LNCAP (cell line): ENCODE measurements around the gene SORBS1.

Source experiments
- TF ChIP-seq, protein P1 (sequence below): fragments of 450-650 bp; IDR thresholded peaks from 2 replicates; pipeline ENCODE4 v1.5.1; 2017; ENCODE audit warnings: mild to moderate bottlenecking

SORBS1 gene

DNA sequence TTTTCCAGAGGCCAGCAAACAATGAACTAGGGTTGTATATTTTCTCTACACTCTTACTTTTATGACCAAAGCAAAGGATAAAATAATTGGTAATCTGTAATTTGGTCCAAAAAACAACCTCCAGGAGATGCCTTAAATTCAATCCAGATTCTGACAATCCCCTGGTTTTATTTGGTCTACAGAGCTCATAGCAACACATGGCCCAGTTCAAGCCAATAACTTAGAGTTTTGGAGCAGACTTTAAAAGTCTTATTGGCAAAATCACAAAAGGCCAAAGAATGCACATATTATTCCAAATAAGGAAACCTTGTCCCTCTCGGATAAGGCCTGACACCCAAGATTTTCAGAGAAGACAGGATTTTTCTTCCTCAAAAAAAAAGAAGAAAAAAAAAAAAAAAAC is 51.9 kb downstream of the SORBS1 start:
- TF ChIP-seq, protein P1, sequence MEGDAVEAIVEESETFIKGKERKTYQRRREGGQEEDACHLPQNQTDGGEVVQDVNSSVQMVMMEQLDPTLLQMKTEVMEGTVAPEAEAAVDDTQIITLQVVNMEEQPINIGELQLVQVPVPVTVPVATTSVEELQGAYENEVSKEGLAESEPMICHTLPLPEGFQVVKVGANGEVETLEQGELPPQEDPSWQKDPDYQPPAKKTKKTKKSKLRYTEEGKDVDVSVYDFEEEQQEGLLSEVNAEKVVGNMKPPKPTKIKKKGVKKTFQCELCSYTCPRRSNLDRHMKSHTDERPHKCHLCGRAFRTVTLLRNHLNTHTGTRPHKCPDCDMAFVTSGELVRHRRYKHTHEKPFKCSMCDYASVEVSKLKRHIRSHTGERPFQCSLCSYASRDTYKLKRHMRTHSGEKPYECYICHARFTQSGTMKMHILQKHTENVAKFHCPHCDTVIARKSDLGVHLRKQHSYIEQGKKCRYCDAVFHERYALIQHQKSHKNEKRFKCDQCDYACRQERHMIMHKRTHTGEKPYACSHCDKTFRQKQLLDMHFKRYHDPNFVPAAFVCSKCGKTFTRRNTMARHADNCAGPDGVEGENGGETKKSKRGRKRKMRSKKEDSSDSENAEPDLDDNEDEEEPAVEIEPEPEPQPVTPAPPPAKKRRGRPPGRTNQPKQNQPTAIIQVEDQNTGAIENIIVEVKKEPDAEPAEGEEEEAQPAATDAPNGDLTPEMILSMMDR: no peak

DNA sequence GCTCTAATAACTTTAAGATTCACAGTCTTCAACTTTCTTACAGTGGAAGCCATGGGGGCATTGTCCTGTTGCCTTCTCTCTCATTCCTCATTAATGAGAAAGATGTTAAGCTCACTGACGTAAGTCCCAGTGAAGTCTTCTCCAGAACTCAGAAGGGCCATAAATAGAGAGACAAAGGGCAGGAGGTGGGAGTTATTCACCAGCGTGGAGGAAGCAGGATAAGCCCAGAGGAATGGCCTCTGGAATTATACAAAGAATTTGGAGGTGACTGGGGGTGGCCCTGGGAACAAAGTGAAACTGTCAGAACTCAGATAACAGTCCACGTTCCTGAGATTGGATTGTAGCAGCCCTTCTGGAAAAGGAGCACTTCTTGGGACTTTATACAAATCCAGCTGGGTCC is 52.4 kb downstream of the SORBS1 start:
- TF ChIP-seq, protein P1: no peak

DNA sequence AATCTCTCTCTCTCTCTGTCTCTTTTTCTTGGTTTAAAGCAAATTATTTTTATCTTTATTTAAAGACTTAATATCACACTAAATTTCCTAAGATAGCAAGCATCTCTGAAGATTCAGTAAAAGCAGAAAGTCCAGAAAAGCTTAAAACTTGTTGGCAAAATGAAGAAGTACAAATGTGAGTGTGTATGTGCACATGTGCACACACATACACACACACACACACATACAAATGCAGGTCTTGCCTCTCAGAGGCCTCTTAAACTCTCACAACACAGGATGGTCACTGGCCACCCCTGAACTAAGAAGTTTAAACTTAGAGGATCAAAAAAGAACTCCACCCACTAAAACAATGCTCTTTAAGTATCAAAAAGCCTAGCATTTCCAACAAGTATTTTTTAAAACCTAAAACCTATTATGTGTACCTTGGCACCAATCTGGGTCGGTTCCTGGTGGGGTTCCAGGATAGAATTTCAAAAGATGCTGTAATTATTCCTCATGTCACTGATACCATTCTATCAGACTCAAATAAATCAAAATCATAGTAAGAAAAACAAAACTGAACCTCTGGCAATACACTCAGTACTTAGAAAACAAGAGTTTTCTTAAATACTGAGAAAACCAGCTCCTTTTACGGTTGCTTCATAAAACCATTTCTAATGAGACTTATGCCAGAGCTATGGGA is 55.0 kb downstream of the SORBS1 start:
- TF ChIP-seq, protein P1: no peak

DNA sequence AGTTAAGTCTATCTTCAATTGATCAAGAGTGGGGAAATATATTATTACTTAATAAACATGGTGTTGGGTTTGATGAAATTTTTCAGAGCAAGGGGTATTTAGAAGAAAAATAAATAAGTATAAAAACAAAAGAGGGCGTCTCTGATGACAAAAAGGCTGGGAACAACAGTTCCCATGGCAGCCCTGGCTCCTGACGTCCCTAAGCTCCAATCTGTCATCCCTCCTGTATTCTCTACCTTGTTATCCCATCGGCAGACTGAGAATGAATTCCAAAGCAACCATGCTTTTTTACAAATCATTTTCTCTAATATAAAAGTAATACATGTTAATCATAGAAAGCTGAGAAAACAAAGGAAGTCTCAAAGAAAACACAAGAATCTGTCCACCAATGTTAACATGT is 55.5 kb downstream of the SORBS1 start:
- TF ChIP-seq, protein P1: no peak

DNA sequence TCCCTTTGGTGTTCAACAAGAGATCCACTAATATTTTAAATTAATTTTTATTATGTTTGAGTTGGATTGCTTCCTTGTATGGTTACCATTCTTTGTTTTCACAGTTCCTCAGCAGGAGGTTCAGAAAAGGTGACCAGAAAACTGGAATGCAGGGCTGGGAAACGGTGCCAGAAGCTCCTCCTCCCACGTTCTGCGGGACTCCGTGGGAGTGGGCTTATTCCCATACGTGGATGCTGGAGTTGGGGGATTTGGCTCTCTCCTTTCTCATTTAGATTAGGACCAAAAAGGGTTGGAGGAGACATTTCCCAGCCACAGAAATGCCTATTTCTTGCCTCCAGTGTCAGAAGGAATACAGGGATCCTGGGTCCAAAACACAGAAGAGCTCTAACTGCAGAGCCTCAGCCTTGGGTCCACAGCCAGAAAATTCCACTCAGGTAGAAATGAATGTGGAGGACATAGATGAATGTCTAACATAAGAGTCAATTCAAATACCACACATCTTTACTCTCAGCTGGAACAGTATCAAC is 56.0 kb downstream of the SORBS1 start:
- TF ChIP-seq, protein P1: no peak

DNA sequence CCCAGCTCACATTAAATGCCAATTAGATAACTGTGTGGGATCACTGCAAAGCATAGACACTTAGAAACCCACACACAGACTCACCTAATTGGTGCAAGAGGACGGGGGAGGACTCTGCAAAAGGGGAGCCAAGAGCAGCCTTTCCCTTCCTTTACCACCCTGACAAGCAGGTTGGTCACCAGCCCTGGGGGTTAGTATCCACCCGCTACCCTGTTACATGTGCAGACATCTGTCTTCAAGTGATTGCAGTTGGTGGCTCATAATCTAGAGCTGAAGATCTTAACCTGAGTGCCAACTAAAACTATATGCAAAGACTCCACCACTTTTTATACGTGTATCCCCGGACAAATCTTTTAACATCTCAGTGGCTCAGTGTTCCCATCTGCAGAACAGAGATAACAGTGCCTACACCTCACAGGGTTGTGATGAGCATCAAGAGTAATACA is 56.9 kb downstream of the SORBS1 start:
- TF ChIP-seq, protein P1: no peak

DNA sequence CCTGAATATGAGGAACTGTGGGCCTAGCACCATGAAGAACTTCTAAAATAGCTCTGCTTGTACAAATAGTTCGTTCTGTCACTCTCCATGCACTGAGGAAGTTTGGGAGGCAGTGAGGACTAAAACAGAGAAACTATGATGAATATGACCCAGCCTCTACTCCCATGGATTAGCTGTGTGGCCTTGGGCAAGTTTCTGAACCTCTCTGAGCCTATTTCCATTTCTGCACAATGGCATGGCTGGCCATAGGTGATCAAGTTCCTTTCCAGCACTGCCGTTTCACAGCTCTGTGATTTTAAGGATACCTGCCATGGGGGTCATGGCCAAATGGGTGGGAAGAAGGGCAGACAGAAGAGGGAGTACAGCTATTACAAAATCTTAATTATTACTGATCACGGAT is 57.6 kb downstream of the SORBS1 start:
- TF ChIP-seq, protein P1: no peak
